Germinal center (tissue), 1 donor: ENCODE results near the gene PASK.

Experiments
- DNase-seq: peaks from one replicate; pipeline ENCODE4 v3.0.0; 2012; ENCODE audit warnings: mixed read lengths, low spot score

Gene PASK

GRCh38 chr2:241081190-241081642, 68.1 kb downstream of the PASK start:
- DNase-seq: no peak

- DNase-seq: no peak
These were observed 68.7 kb downstream of the PASK start for GRCh38 chr2:241080405-241081189.

DNA sequence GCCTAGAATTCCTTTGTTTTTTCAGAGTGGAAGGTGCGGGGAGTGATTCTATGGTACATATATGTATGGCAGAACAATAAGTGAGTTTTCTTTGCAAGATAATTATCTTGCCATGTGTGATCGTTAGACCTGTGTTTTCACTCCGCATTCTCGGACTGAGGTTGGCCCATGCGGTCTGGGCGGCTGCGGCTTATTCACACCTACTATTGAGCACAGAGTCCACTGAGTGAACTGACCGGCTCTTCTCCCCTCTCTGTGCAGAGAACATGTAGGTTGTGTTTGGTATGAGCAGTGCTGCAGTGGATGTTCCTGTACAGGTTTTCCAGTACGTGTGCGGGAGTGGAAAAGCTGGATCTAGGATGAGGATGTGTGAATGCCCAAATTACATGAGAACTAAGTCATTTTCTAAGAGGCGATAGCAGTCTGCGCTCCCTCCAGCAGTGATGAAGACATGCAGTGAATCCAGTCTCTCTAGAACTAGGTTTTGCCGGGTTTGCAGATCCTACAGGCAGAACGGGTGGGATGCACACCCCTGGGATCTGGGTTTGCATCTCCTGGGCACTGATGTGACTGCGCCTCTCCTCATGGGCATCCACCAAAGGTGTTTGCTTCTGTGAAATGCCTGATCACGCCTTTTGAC, 74.3 kb downstream of the PASK start:
- no peak for DNase-seq

GRCh38 chr2:241074065-241074818, 75.0 kb downstream of the PASK start:
- DNase-seq: no peak

DNA sequence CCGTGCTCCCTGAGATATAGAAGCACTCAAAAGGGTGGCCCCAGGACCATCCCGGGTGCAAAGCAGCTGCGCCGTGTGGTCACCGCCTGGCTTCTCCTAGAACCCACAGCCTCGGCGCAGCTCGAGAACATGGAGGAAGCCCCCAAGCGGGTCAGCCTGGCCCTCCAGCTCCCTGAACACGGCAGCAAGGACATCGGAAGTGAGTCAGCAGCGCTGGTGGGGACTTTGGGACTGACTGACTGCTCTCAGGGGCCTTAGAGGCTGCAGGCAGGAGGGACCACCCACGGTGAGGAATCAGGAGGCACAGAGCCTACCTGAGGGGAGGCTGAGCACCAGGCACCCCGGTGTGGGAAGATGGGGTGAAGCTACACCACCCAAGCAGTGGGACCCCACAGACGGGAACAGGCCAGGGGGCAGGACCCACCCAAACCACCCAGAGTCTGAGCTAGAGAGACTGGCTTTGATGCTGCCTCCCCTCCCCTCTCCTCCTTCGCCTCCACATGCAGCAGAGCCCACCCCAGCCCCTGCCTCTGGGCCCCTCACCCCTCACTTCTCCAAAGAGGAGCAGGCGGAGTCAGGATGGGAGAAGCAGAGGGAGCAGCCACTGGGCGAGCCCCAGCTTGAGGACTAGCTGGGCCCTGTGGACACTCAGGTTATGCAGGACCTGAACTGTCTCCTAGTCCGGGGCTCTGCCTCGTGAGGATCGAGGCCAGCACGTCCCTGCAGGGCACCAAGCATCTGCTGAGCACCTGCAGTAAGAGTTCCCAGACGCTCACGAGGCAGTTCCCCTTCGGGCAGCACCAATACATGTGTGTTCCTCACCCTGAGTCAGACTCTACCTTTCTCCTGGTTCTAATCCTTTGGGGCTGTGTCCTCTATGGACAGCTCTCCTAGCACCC, 75.9 kb downstream of the PASK start:
- DNase-seq: no peak

DNA sequence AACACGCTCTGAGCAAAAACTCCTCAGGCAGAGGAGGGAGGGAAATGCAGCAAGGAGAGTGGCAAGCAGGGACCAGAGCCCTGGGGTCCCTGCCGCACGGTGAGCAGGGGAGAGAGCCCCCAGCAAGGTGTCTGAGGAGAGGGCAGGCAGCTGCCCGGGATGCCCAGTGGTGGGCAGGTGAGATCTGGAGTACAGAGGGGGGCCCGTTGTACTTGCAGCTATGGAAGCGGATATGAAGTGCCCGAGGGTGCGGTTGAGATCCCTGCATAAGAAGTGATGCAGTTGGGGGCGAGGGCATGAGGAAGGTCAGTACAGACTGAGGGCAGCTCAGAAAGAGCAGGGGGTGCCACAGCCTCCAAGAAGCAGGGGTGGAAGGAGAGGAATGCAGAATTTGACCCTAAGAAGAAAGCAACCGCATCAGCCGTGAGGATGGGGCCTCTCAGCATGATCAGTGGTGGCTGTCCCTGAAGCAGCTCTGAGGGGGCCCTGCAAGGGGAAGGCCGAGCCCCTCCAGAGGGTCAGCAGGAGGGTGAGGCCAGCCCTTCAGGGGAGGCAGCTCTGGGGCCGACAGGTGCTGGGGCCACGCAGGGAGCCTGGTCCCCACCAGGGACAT, 76.6 kb downstream of the PASK start:
- no peak for DNase-seq

DNA sequence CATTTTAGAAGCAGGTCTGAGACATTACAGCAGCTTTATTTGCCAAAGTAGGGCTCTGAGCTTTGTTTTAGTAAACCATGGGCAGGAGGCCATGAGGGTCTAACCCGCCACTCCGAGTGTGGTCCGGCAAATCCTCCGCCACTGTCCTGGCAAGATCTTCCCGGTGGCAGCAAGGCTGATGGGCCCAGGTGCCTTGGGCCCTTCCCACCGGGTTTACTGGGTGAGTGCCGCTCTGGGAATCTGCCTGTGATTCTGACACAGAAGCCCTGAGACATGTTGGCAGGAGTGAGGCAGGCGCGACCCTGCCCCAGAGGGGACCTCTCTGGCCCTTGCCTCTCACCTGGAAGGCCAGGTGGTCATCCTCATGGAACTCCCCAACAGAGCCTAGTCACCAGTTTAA, 77.1 kb downstream of the PASK start:
- DNase-seq: no peak

GRCh38 chr2:241071677-241072111, 77.6 kb downstream of the PASK start:
- DNase-seq: no peak

DNA sequence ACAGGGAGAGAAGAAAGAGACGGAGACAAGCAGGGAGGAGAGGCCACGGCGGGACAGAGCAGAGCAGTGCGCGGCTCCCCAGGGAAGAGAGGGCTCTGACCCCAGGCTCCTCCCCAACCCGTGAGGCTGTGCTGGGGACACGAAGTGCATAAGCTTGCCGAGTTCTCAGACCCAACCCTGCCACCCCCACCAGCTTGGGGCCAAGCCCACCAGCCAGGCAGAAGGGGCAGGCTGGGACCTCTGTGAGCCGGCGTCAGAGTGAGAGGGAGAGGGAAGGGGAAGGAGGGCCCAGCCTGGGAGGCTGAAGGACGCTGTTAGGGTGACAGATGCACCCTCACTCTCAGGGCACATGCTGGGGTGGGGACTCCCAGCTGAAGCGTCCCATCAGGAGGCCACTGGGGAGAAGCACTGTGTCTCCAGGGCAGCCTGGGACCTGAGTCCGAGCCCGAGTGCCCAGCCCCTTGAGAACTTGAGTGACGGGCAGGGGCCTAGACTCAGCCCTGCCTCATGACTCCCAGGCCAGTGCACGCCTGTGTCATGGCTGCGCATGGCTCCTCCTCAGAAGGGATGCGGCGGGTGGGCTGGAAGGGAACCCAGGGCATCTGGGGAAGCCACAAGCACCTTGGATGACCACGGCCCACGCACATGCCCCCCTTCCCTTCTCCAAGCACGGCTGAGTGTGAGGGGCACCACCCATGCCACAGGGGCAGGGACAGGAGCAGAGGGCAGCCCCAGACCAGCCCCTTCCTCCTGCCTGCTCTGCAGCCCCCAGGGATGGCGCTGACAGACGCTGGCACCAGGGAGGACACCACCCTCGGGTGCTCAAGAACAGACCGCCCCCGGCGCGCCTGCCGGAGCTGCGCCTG, 78.2 kb downstream of the PASK start:
- no peak for DNase-seq

DNA sequence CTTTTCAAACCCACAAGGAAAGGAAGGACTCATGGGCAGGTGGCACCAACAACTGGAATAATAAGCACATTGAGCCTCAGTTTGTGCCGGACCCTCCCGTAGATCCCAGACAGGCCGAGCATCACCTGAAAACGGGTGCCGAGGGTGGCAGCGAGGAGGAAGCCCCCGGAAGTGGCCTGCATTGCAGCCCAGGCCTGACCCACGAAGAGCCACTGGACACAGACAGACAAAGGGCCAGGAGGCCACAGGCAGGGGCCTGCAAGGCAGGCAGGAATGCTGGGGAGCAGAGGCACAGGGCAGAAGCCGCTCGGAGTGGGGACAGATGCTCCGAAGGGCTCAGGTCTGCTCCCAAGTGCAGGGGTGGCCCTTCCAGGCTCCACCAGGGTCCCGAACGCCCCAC, 78.9 kb downstream of the PASK start:
- DNase-seq: no peak

DNA sequence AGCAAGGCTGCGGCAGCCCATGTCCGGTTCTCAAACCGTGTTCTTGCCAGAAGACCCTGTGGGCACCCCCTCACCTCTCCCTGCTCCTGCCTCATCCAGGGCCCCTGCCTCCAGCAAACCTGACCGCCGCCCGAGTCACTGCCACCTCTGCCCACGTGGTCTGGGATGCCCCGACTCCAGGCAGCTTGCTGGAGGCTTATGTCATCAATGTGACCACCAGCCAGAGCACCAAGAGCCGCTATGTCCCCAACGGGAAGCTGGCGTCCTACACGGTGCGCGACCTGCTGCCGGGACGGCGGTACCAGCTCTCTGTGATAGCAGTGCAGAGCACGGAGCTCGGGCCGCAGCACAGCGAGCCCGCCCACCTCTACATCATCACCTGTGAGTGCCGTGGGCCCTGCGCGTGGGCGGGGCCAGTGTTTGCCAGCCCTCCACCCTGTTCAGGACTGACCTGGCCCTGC, 79.4 kb downstream of the PASK start:
- no peak for DNase-seq

- no peak for DNase-seq
These were observed 80.1 kb downstream of the PASK start for GRCh38 chr2:241068942-241069810.

GRCh38 chr2:241068136-241068941, 80.9 kb downstream of the PASK start:
- no peak for DNase-seq

DNA sequence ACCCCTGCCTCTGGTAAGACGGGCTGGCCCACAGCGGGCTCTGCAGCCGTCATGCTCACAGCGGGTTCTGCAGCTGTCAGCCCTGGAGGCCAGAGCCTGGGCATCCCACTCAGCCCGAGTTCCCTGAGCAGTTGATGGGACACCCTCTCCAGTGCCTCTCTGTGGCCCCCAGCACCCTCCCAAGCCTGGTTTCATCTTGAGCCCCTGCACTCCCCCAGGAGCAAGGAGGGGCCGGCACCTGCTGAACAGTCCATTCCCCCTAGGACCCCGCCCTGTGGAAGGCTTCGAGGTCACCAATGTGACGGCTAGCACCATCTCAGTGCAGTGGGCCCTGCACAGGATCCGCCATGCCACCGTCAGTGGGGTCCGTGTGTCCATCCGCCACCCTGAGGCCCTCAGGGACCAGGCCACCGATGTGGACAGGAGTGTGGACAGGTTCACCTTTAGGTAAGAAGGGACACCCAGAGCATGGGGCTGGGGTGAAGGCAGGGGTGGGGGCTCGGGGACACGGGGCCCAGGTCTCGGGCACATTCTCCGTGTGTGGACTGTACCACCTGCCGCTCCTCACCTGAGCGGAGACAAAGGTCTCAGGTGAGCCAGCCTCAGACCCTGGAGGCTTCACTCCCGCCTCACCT, 81.7 kb downstream of the PASK start:
- no peak for DNase-seq

DNA sequence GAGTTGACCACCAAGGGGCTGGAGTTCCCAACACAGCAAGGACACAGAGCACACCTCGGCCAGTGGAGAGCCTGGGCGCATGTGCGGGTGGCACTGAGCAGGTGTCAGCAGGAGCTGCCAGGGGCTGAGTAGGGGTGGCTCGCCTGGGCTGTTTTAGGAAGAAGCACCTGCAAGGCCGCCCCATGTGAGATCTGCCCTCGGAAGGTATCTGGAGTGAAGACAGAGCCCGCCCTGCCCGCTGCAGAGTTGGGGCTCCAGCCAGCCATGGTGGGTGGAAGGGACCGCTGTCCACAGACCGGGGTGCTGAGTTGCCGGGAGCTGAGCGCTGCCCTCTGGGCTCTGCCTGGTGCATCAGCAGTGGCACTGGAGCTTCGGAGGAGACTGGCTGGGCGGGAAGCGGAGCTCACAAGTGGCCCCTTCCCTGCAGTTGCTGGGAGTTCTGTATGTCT, 82.4 kb downstream of the PASK start:
- no peak for DNase-seq

DNA sequence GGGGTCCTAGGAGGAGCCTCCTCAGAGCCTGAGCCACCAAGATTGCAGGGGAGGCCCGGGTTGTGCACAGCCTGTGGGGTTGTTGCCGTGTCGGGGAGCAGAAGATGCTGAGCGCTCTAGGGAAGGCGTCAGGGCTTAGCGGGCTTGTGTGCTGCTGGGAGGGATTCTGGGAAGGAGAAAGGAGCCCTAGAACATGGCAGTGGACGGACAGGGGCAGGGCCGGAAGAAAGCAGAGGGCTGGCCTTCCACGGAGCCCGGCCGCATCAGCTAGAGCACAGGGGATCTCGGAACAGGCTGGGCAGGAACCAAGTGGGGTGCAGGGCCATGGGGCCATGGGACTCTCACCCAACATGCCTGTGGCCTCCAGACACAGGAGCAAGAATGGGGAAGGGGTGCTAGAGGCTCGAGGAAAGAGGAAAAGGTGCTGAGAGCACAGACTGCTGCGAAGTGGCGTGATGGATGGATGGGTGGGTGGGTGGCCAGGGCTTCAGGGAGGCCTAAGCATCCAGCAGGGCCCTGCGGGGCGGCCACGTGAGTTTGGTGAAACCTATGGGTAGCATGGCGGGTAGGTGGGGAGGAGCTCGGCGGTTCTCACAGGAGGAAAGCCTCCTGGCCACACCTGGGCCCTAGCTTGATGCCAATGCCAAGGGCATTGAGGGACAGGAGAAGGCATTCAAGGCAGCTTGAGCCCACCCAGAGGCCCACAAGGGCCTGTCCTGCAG, 82.9 kb downstream of the PASK start:
- DNase-seq: no peak

- no peak for DNase-seq
These were observed 83.9 kb downstream of the PASK start for GRCh38 chr2:241065355-241065803.
